Measurements from ENCODE around the gene TMSB4X.

GRCh38 chrX:12991575-12991974 lies 16.7 kb downstream of the TMSB4X start:
- TF ChIP-seq CTCF (IDR thresholded peaks at IDR 0.05; ENCODE audit: low read depth, low read length) (no peak), MAX (IDR thresholded peaks at IDR 0.05; ENCODE audit: low read depth, low read length) (no peak), POLR2A (IDR thresholded peaks at IDR 0.05; ENCODE audit: extremely low read depth, insufficient read length) (no peak), MYC (IDR thresholded peaks at IDR 0.05; ENCODE audit: low read depth, low read length) (no peak)
